ENCODE data around the gene FBLN1. TPM values are rescaled to one million over a fixed set of nuclear protein-coding genes. Genes with fewer than 3 reads are reported as not detected.
"Not testable (repeated sequence)": the region's sequence is repeated elsewhere in the genome, so short reads cannot be mapped to it uniquely, and the experiment has no call there.

The FBLN1 gene
- total RNA-seq, 5 donors from 2014 or later (not counting 1 experiment from before 2014, with no cell fraction given), result 0.96 to 1.5 (median 1.0) TPM; not detected in 2

DNA sequence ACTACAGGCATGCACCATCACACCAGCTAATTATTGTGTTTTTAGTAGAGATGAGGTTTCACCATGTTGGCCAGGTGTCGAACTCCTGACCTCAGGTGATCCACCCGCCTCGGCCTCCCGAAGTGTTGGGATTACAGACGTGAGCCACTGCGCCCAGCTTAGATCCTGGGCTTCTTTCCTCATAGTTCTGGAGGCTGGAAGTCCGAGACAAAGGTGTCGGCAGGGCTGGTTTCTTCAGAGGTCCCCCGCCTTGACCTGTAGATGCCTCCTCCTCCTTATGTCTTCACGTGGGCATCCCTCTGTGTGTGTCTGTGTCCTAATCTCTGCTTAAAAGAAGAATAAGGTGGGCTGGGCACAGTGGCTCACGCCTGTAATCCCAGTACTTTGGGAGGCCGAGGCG is 44.2 kb upstream of the FBLN1 start:
- WGBS (ENCODE audit: insufficient coverage), result 92% methylated on average over 8 of the region's 13 CpGs
- no peaks in the 10 kb centered on the region for H3K9me3 ChIP-seq
- H3K27me3 ChIP-seq (replicated peaks in 1 of 2; ENCODE audit: control insufficient read depth in 2 of 2, extremely low read depth in 1 of 2, insufficient read depth in 2 of 2, low read length in 1 of 2), result peaks cover 0 to 25% of the 10 kb centered on the region in 2 experiments
- DNase-seq (no peak), ATAC-seq (replicated peaks in 1 of 4) (no peak)
- POLR2A ChIA-PET, result no interaction called here
- H3K27ac ChIP-seq (ENCODE audit: low read length), result no peak overlapping the region
- CTCF ChIA-PET, result no interaction called here
- Mint-ChIP-seq H3K27me3 (peaks cover 7 to 8% of the 10 kb centered on the region in 2 donors), H3K9me3 (no peaks in the 10 kb centered on the region), H3K4me3 (no peak overlapping the region), H3K4me1 (no peaks in the 10 kb centered on the region), H3K36me3 (no peaks in the 10 kb centered on the region), H3K27ac (no peak overlapping the region)
- H3K4me3 ChIP-seq (ENCODE audit: control insufficient read depth in 1 of 2, extremely low read depth in 1 of 2, low read length in 1 of 2), result no peak overlapping the region
- no peaks in the 10 kb centered on the region for H3K36me3 ChIP-seq (ENCODE audit: control insufficient read depth in 2 of 2, extremely low read depth in 1 of 2, insufficient read depth in 1 of 2, low read length in 1 of 2)
- no peaks in the 10 kb centered on the region for H3K4me1 ChIP-seq (ENCODE audit: control insufficient read depth in 1 of 2, extremely low read depth in 1 of 2, insufficient read depth in 2 of 2, low read length in 2 of 2)

DNA sequence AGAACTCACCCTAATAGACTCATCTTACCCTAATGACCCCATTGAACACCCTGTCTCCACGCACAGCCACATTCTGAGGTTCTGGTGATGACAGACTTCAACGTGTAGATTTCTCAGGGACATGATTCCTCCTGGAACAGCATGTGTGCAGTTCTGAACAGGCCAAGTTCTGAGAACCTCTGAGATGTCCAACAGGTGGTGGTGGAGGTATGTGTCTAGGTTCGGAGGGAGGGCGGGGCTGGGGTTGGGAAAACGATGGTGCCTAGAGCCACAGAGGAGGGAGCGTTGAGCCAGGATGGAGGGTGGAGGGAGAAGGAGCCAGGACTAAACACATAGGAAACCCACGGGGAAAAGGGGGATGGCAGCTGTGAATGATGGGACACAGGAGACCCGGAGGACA is 43.4 kb upstream of the FBLN1 start:
- H3K4me3 Mint-ChIP-seq, result no peak overlapping the region
- H3K9me3 ChIP-seq, result no peaks in the 10 kb centered on the region
- no peaks in the 10 kb centered on the region for H3K4me1 Mint-ChIP-seq
- 93% methylated on average over 7 of the region's 8 CpGs for WGBS (ENCODE audit: insufficient coverage)
- ChIA-PET CTCF (no interaction called here), POLR2A (no interaction called here)
- H3K36me3 ChIP-seq (ENCODE audit: control insufficient read depth in 2 of 2, extremely low read depth in 1 of 2, insufficient read depth in 1 of 2, low read length in 1 of 2), result no peaks in the 10 kb centered on the region
- no peaks in the 10 kb centered on the region for H3K9me3 Mint-ChIP-seq
- H3K27ac Mint-ChIP-seq, result no peak overlapping the region
- H3K27me3 Mint-ChIP-seq, result peaks cover 7 to 10% of the 10 kb centered on the region in 2 donors
- DNase-seq, result no peak
- H3K36me3 Mint-ChIP-seq, result no peaks in the 10 kb centered on the region
- H3K4me1 ChIP-seq (ENCODE audit: control insufficient read depth in 1 of 2, extremely low read depth in 1 of 2, insufficient read depth in 2 of 2, low read length in 2 of 2), result no peaks in the 10 kb centered on the region
- H3K27me3 ChIP-seq (replicated peaks in 1 of 2; ENCODE audit: control insufficient read depth in 2 of 2, extremely low read depth in 1 of 2, insufficient read depth in 2 of 2, low read length in 1 of 2), result peaks cover 0 to 25% of the 10 kb centered on the region in 2 experiments
- H3K4me3 ChIP-seq (ENCODE audit: control insufficient read depth in 1 of 2, extremely low read depth in 1 of 2, low read length in 1 of 2), result no peak overlapping the region
- H3K27ac ChIP-seq (ENCODE audit: low read length), result no peak overlapping the region
- ATAC-seq (replicated peaks in 1 of 4), result no peak

DNA sequence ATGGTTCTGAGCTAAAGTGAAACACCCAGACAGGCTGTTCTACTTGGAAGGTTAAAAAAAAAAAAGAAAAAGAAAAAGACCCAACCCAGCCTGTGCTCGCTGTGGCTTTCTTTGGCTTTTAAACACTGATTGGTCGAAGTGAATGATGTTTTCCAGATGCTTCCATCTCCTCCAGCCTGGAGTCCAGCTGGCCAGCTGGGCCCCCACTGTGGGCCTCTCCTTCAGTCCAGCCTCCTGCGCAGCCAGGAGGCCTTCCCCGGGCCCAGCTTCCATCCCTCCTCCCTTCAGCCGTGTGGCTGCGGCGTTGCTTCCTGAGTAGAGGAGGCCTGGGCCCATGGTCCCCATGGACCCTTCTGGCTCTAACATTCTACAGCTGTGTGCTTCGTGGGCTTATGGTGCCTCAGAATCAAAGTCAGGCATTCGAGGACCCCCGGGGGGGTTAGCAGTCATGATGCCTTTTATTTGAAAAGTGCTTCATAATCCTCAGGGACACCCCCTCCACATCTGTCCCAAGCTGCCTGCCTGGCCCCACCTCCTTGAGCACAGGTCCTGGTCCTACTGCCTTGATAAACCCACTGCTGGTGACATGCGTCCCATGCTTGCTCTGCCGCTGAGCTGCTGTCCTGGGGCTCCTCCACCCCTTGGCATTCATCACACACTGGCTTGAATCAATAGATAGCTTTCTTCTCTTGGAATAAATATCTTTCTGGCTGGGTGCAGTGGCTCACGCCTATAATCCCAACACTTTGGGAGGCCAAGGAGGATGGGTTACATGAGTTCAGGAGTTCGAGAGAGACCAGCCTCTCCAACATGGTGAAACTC is 42.2 kb upstream of the FBLN1 start:
- Mint-ChIP-seq H3K4me3 (no peak overlapping the region), H3K4me1 (no peaks in the 10 kb centered on the region), H3K27ac (no peak overlapping the region), H3K27me3 (peaks cover 2 to 15% of the 10 kb centered on the region in 2 donors), H3K9me3 (no peaks in the 10 kb centered on the region), H3K36me3 (no peaks in the 10 kb centered on the region)
- WGBS (ENCODE audit: insufficient coverage), result 78% methylated on average over 4 of the region's 14 CpGs
- H3K36me3 ChIP-seq (ENCODE audit: control insufficient read depth in 2 of 2, extremely low read depth in 1 of 2, insufficient read depth in 1 of 2, low read length in 1 of 2), result no peaks in the 10 kb centered on the region
- CTCF ChIA-PET, result no interaction called here
- ATAC-seq (replicated peaks in 1 of 4) (no peak), DNase-seq (no peak)
- H3K9me3 ChIP-seq, result no peaks in the 10 kb centered on the region
- no peak overlapping the region for H3K4me3 ChIP-seq (ENCODE audit: control insufficient read depth in 1 of 2, extremely low read depth in 1 of 2, low read length in 1 of 2)
- no peak overlapping the region for H3K27ac ChIP-seq (ENCODE audit: low read length)
- POLR2A ChIA-PET, result interaction anchor here in 1 of 2 donors (0.6 kb wide), 1 partner anchor 208 kb away, joined by 5 read pairs; no protein-coding TSS in a partner anchor
- H3K4me1 ChIP-seq (ENCODE audit: control insufficient read depth in 1 of 2, extremely low read depth in 1 of 2, insufficient read depth in 2 of 2, low read length in 2 of 2), result no peaks in the 10 kb centered on the region
- H3K27me3 ChIP-seq (replicated peaks in 1 of 2; ENCODE audit: control insufficient read depth in 2 of 2, extremely low read depth in 1 of 2, insufficient read depth in 2 of 2, low read length in 1 of 2), result peaks cover 0 to 21% of the 10 kb centered on the region in 2 experiments

DNA sequence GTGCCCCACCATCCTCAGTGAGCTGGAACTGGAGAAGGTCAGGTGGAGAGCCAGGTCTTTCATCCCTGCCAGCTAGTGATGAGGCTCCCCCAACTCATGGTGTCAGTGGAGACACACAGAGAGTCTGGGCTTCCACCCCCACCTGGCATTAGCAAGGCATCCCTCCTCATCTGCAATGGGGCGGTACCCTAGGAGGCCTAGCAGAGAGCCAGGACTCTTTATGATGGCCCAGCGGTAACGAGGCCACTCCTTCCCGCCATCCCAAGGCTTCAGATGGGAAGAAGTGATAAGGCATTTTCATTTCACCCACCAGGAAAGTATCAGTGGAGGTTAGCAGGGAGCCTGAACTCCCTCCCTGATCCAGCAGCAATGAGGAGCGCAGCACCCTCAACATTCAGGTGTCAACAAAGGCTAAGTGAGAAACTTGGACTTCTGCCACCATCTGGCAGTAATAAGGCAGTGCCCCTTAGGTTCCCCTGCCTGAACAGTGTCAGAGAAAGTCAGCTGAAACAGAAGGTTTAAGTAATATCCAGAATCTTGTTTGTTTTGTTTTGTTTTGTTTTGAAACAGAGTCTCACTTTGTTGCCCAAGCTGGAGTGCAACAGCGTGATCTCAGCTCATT is 40.5 kb upstream of the FBLN1 start:
- peak in 1 of 35 experiments; percentile 16 for DNase-seq
- Mint-ChIP-seq H3K27ac (no peak overlapping the region), H3K27me3 (peaks cover under 1 to 11% of the 10 kb centered on the region in 2 donors), H3K9me3 (peaks cover 0 to 4% (median 2%) of the 10 kb centered on the region in 3 donors), H3K4me3 (no peak overlapping the region), H3K36me3 (no peaks in the 10 kb centered on the region), H3K4me1 (no peaks in the 10 kb centered on the region)
- no peak for ATAC-seq (replicated peaks in 1 of 4)
- Histone ChIP-seq H3K36me3 (ENCODE audit: control insufficient read depth in 2 of 2, extremely low read depth in 1 of 2, insufficient read depth in 1 of 2, low read length in 1 of 2) (no peaks in the 10 kb centered on the region), H3K9me3 (no peaks in the 10 kb centered on the region), H3K4me1 (ENCODE audit: control insufficient read depth in 1 of 2, extremely low read depth in 1 of 2, insufficient read depth in 2 of 2, low read length in 2 of 2) (no peaks in the 10 kb centered on the region), H3K27me3 (replicated peaks in 1 of 2; ENCODE audit: control insufficient read depth in 2 of 2, extremely low read depth in 1 of 2, insufficient read depth in 2 of 2, low read length in 1 of 2) (peaks cover 0 to 11% of the 10 kb centered on the region in 2 experiments), H3K27ac (ENCODE audit: low read length) (no peak overlapping the region), H3K4me3 (ENCODE audit: control insufficient read depth in 1 of 2, extremely low read depth in 1 of 2, low read length in 1 of 2) (no peak overlapping the region)
- WGBS (ENCODE audit: insufficient coverage), result no CpG with 5 or more reads among the region's 6 CpGs
- CTCF ChIA-PET, result no interaction called here
- POLR2A ChIA-PET, result no interaction called here

DNA sequence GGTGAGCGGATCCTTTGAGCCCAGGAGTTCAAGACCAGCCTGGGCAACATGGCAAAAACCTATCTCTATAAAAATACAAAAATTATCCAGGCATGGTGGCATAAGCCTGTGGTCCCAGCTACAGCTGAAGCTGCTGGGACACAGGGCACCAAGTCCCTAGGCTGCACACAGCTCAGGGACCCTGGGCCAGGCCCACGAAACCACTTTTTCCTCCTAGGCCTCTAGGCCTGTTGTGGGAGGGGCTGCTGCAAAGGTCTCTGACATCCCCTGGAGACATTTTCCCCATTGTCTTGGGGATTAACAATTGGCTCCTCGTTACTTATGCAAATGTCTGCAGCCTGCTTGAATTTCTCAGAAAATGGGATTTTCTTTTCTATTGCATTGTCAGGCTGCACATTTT is 39.0 kb upstream of the FBLN1 start:
- H3K27ac Mint-ChIP-seq; H3K36me3 Mint-ChIP-seq; H3K4me1 ChIP-seq (ENCODE audit: control insufficient read depth in 1 of 2, extremely low read depth in 1 of 2, insufficient read depth in 2 of 2, low read length in 2 of 2); CTCF ChIA-PET; H3K9me3 ChIP-seq; H3K27me3 Mint-ChIP-seq; H3K36me3 ChIP-seq (ENCODE audit: control insufficient read depth in 2 of 2, extremely low read depth in 1 of 2, insufficient read depth in 1 of 2, low read length in 1 of 2); H3K4me3 ChIP-seq (ENCODE audit: control insufficient read depth in 1 of 2, extremely low read depth in 1 of 2, low read length in 1 of 2); H3K27ac ChIP-seq (ENCODE audit: low read length); H3K27me3 ChIP-seq (replicated peaks in 1 of 2; ENCODE audit: control insufficient read depth in 2 of 2, extremely low read depth in 1 of 2, insufficient read depth in 2 of 2, low read length in 1 of 2); DNase-seq; ATAC-seq (replicated peaks in 1 of 4); POLR2A ChIA-PET; H3K9me3 Mint-ChIP-seq; H3K4me1 Mint-ChIP-seq; H3K4me3 Mint-ChIP-seq: not testable (repeated sequence)
- WGBS (ENCODE audit: insufficient coverage), result 71% methylated on average over 2 of the region's 3 CpGs

DNA sequence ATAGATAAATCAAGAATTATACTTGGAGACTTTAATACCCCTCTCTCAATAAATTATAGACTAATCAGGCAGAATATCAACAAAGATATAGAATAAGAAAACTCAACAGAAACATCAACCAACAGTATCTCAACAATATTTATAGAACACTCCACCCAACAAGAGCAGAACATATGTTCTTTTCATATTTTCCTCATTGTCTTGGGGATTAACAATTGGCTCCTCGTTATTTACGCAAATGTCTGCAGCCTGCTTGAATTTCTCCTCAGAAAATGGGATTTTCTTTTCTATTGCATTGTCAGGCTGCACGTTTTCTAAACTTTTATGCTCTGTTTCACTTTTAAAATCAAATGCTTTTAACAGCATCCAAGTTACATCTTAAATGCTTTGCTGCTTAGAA is 37.0 kb upstream of the FBLN1 start:
- no peak overlapping the region for H3K27ac ChIP-seq (ENCODE audit: low read length)
- H3K4me3 ChIP-seq (ENCODE audit: control insufficient read depth in 1 of 2, extremely low read depth in 1 of 2, low read length in 1 of 2), result no peak overlapping the region
- no peak for ATAC-seq (replicated peaks in 1 of 4)
- DNase-seq, result no peak
- POLR2A ChIA-PET, result interaction anchor here in 1 of 2 donors (0.6 kb wide), 1 partner anchor 281 kb away, joined by 3 read pairs; no protein-coding TSS in a partner anchor
- WGBS (ENCODE audit: insufficient coverage), result 80% methylated on average over 3 of the region's 3 CpGs
- H3K27me3 ChIP-seq (replicated peaks in 1 of 2; ENCODE audit: control insufficient read depth in 2 of 2, extremely low read depth in 1 of 2, insufficient read depth in 2 of 2, low read length in 1 of 2), result no peaks in the 10 kb centered on the region
- Mint-ChIP-seq H3K27ac (no peak overlapping the region), H3K4me1 (no peaks in the 10 kb centered on the region), H3K27me3 (peaks cover 2 to 7% of the 10 kb centered on the region in 2 donors), H3K4me3 (no peak overlapping the region), H3K36me3 (peaks cover 3% of the 10 kb centered on the region), H3K9me3 (peaks cover 0 to 8% (median 6%) of the 10 kb centered on the region in 3 donors)
- no peaks in the 10 kb centered on the region for H3K4me1 ChIP-seq (ENCODE audit: control insufficient read depth in 1 of 2, extremely low read depth in 1 of 2, insufficient read depth in 2 of 2, low read length in 2 of 2)
- CTCF ChIA-PET, result no interaction called here
- no peaks in the 10 kb centered on the region for H3K9me3 ChIP-seq
- H3K36me3 ChIP-seq (ENCODE audit: control insufficient read depth in 2 of 2, extremely low read depth in 1 of 2, insufficient read depth in 1 of 2, low read length in 1 of 2), result no peaks in the 10 kb centered on the region

Measured in T-cell (primary cell).